Measurements from ENCODE around the gene TCF7L1.
"Not testable (repeated sequence)": the region's sequence is repeated elsewhere in the genome, so short reads cannot be mapped to it uniquely, and the experiment has no call there.

DNA sequence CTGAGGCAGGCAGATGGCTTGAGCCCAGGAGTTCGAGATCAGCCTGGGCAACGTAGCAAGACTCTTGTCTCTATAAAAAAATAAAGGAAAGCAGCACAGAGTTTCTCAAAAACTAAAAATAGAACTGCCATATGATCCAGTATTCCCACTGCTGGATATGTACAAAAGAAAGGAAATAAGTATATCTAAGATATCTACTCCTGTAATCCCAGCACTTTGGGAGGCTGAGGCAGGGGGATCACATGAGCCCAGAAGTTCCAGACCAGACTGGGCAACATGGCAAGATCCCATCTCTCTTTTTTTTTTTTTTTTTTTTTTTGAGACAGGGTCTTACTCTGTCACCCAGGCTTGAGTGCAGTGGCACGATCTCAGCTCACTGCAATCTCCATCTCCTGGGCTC lies 196.5 kb downstream of the TCF7L1 start:
- TF ChIP-seq, protein P1, sequence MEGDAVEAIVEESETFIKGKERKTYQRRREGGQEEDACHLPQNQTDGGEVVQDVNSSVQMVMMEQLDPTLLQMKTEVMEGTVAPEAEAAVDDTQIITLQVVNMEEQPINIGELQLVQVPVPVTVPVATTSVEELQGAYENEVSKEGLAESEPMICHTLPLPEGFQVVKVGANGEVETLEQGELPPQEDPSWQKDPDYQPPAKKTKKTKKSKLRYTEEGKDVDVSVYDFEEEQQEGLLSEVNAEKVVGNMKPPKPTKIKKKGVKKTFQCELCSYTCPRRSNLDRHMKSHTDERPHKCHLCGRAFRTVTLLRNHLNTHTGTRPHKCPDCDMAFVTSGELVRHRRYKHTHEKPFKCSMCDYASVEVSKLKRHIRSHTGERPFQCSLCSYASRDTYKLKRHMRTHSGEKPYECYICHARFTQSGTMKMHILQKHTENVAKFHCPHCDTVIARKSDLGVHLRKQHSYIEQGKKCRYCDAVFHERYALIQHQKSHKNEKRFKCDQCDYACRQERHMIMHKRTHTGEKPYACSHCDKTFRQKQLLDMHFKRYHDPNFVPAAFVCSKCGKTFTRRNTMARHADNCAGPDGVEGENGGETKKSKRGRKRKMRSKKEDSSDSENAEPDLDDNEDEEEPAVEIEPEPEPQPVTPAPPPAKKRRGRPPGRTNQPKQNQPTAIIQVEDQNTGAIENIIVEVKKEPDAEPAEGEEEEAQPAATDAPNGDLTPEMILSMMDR (conservative IDR thresholded peaks at IDR 0.05; ENCODE audit: low read length): not testable (repeated sequence)
- not testable (repeated sequence) for TF ChIP-seq EZH2phosphoT487 (IDR thresholded peaks at IDR 0.05; ENCODE audit: borderline replicate concordance)
